ENCODE measurements around the gene CCDC197.

The CCDC197 gene

GRCh38 chr14:93980456-93981201 is 16.5 kb upstream of the CCDC197 start:
- no peak for DNase-seq

GRCh38 chr14:93981316-93982229 is 15.5 kb upstream of the CCDC197 start:
- no peak for DNase-seq

GRCh38 chr14:93982230-93983007 is 14.7 kb upstream of the CCDC197 start:
- DNase-seq, result no peak

GRCh38 chr14:93984070-93984469 is 13.0 kb upstream of the CCDC197 start:
- DNase-seq, result no peak

GRCh38 chr14:93984987-93985410 is 12.1 kb upstream of the CCDC197 start:
- DNase-seq, result no peak

- DNase-seq, result no peak
These were observed 10.1 kb upstream of the CCDC197 start for GRCh38 chr14:93986955-93987354.

DNA sequence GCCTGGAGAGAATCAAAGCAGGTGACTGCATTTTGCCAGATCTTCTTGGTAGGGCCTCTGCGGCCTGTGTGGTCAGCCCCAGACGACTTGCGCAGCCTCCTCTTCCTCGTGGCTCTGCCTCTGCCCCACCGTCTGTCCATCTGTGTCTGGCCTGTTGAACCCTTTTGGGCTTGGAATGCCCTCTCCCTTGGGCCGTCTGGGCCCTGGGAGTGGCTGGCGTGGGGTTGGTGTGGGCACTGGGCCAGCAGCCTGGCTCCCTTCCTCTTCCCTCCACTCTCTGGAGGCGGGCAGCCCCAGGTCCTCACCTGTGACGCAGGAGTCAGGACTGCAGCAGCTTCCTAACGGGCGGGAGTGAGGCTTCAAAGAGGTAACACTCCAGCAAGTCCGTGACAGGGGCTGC is 9.7 kb upstream of the CCDC197 start:
- DNase-seq, result no peak

GRCh38 chr14:93987815-93988476 is 9.2 kb upstream of the CCDC197 start:
- DNase-seq, result no peak

- DNase-seq, result no peak
These were observed 7.2 kb upstream of the CCDC197 start for GRCh38 chr14:93989939-93990338.

- DNase-seq, result no peak
These were observed 5.9 kb upstream of the CCDC197 start for GRCh38 chr14:93991212-93991611.

DNA sequence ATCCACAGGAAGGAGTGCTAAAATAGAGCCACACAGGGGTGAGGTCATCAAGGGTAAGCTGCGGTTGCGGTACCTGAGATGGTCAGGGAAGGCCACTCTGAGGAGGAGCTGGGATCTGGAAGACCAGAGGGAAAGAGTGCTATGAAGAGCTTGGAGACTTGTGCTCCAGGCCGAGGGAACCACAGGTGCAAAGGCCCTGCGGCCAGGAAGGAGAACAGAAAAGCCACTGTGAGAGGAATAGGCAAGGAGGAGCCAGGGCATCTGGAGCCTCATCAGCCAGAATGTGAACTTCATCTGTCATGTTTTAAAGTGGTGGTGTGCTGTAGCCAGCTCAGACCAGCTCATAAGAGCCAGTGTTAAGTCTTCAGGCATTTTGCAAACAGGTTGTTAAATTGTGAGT is 5.5 kb upstream of the CCDC197 start:
- no peak for DNase-seq

DNA sequence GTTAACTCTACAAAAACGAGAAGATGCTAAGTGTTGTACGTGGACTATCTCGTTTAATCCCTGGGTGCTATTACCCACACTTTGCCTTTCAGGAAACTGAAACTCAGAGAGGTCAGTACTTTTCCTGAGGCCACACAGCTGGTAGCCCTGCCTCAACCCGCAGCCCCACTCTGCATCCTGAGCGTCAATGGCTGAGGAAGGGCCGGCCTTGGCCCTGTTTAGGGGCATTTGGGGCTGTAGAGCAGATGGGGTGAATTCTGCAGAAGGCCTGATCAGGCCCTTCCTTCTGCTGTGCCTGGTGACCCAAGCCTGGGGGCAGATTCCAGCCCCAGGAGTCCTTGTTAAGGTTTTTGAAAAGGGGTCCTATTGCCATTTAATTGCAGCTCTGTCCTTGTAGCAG is 3.7 kb upstream of the CCDC197 start:
- DNase-seq, result no peak

DNA sequence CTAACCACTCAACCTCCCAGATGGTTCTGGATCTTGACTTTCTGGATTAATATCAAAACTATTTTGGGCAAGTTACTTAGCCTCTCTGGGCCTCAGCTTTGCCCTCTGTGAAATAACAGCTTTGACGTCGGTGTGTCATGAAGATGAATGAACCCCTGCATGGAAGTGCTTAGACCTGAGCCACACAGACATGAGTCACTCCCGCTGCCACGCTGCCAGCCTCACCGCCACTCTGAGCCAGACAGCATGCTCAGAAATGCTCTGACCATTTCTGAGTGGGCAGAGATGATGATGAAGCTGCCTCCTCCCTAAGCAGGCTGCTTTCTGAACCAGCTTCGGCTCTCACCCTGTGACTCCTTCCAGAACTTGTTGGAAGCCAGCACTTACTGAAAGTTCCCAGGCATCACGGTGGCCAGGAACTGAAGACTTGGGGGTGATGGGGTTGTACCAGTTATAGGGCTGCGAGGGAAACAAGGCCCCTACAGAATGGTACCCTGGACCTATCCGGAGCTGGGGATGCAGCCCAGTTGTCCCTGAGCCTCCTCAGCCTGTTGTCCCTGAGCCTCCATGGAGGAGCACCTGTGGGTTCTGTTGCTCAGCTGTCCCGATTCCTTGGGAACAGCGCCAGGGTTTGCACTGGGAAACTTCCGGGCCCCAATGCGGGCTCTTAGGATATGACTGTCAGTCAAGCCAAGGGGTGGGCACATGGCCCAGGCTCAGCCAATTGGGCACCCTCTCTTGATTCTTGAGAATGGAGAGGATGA is 2.0 kb upstream of the CCDC197 start:
- DNase-seq, result no peak

GRCh38 chr14:93996130-93996695 is 888 bp upstream of the CCDC197 start:
- DNase-seq, result no peak

- DNase-seq, result no peak
These were observed 1.1 kb downstream of the CCDC197 start for GRCh38 chr14:93997916-93998870.

DNA sequence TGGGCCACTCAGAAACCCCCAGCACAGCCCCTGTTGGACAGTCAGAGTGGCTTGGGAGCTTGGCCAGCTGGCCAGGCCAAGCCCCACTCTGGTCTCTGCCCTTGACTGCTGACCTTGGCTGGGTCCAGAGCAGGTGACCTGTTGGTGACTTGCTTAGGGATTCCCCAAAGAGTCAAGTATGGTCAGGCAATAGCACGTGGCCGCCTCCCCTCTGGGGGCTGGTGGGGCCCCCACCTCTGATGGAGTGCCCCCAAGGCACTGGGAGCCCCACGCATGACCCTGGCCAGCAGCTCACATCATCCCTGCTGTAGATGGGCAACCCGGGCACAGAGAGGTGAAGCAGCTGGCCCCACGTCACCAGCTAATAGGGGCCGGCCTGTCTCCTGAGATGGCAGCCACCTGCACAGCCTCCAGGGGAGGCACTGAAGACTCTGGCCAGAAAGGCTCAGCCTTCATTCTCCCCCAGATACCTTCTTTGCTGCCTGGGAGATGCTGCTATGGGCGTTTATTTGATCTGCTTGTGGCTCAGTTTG is 1.8 kb downstream of the CCDC197 start:
- no peak for DNase-seq

GRCh38 chr14:93999573-93999972 is 2.5 kb downstream of the CCDC197 start:
- no peak for DNase-seq

DNA sequence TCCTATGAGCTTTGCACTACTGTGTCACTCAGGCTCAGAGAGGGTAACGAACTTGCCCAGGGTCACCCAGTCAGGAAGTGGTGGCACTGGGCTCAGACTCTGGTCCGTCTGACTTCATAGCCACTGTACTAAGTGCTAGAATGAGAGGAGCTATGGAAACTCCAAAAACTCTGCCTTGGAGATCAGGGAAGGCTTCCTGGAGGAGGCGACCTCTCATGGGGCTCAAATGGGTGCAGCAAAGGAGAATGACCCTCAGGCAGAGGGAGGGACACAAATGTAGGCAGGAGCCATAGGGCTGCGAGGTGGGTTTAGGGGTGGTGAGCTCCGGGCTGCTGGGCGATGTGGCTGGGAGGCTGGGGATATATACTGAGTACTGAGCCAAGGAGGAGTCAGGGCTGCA is 3.2 kb downstream of the CCDC197 start:
- DNase-seq, result no peak

- no peak for DNase-seq
These were observed 3.9 kb downstream of the CCDC197 start for GRCh38 chr14:94001016-94001415.
